Measurements from ENCODE around the gene RIMOC1. TPM values are rescaled to one million over a fixed set of nuclear protein-coding genes. Genes with fewer than 3 reads are reported as not detected.

The RIMOC1 gene
- polyA plus RNA-seq, 1 donor from 2014 or later = 18.5 TPM

DNA sequence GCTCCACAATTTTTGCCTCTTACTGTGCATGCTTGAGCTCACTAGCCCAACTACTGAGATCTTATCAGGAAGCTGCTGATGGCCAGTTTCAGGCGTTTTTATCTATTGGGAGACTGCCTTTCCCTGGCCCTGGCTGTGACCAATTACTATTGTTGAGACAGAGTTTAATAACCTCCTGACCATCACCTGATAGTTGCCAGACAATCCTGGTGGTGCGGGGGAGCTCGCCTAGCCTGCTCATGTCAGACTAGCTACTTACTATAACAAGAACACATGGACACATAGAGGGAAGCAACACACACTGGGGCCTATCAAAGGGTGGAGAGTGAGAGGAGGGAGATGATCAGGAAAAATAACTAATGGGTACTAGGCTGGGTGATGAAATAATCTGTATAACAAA is 20.9 kb upstream of the RIMOC1 start:
- no peak overlapping the region for H3K27ac ChIP-seq (ENCODE audit: low read length)
- no peak for TF ChIP-seq SMC3 (conservative IDR thresholded peaks at IDR 0.05; ENCODE audit: poor library complexity)
- no peak for TF ChIP-seq RAD21 (conservative IDR thresholded peaks at IDR 0.05)
- TF ChIP-seq, protein P1, sequence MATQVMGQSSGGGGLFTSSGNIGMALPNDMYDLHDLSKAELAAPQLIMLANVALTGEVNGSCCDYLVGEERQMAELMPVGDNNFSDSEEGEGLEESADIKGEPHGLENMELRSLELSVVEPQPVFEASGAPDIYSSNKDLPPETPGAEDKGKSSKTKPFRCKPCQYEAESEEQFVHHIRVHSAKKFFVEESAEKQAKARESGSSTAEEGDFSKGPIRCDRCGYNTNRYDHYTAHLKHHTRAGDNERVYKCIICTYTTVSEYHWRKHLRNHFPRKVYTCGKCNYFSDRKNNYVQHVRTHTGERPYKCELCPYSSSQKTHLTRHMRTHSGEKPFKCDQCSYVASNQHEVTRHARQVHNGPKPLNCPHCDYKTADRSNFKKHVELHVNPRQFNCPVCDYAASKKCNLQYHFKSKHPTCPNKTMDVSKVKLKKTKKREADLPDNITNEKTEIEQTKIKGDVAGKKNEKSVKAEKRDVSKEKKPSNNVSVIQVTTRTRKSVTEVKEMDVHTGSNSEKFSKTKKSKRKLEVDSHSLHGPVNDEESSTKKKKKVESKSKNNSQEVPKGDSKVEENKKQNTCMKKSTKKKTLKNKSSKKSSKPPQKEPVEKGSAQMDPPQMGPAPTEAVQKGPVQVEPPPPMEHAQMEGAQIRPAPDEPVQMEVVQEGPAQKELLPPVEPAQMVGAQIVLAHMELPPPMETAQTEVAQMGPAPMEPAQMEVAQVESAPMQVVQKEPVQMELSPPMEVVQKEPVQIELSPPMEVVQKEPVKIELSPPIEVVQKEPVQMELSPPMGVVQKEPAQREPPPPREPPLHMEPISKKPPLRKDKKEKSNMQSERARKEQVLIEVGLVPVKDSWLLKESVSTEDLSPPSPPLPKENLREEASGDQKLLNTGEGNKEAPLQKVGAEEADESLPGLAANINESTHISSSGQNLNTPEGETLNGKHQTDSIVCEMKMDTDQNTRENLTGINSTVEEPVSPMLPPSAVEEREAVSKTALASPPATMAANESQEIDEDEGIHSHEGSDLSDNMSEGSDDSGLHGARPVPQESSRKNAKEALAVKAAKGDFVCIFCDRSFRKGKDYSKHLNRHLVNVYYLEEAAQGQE (IDR thresholded peaks at IDR 0.05; ENCODE audit: borderline replicate concordance) = no peak
- no peak for TF ChIP-seq POLR2AphosphoS5 (IDR thresholded peaks at IDR 0.05)
- TF ChIP-seq, protein P2, sequence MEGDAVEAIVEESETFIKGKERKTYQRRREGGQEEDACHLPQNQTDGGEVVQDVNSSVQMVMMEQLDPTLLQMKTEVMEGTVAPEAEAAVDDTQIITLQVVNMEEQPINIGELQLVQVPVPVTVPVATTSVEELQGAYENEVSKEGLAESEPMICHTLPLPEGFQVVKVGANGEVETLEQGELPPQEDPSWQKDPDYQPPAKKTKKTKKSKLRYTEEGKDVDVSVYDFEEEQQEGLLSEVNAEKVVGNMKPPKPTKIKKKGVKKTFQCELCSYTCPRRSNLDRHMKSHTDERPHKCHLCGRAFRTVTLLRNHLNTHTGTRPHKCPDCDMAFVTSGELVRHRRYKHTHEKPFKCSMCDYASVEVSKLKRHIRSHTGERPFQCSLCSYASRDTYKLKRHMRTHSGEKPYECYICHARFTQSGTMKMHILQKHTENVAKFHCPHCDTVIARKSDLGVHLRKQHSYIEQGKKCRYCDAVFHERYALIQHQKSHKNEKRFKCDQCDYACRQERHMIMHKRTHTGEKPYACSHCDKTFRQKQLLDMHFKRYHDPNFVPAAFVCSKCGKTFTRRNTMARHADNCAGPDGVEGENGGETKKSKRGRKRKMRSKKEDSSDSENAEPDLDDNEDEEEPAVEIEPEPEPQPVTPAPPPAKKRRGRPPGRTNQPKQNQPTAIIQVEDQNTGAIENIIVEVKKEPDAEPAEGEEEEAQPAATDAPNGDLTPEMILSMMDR (IDR thresholded peaks at IDR 0.05; ENCODE audit: poor library complexity, severe bottlenecking) = no peak
- no peak for TF ChIP-seq EZH2 (IDR thresholded peaks at IDR 0.05; ENCODE audit: borderline replicate concordance, insufficient read depth, low read length, poor library complexity, severe bottlenecking)
- no peak for TF ChIP-seq TAF1 (IDR thresholded peaks at IDR 0.05; ENCODE audit: low read depth)
- TF ChIP-seq MXI1 (conservative IDR thresholded peaks at IDR 0.05; ENCODE audit: poor library complexity, severe bottlenecking) = no peak
- no peak for TF ChIP-seq EP300 (conservative IDR thresholded peaks at IDR 0.05; ENCODE audit: poor library complexity, severe bottlenecking)
- H3K27me3 ChIP-seq (ENCODE audit: insufficient read depth, low read depth, low read length) = no peaks in the 10 kb centered on the region
- no peaks in the 10 kb centered on the region for H4K20me1 ChIP-seq (ENCODE audit: insufficient read depth)
- H3K9me2 ChIP-seq (ENCODE audit: insufficient read depth, low read length) = no peaks in the 10 kb centered on the region
- H3K9me3 ChIP-seq (ENCODE audit: low read length) = no peaks in the 10 kb centered on the region
- no peaks in the 10 kb centered on the region for H3K79me2 ChIP-seq (replicated peaks; ENCODE audit: insufficient read depth, low read length)
- H3F3A ChIP-seq (ENCODE audit: insufficient read depth, low read length, poor library complexity, severe bottlenecking) = no peaks in the 10 kb centered on the region
- no peaks in the 10 kb centered on the region for H3K36me3 ChIP-seq (ENCODE audit: insufficient read depth, low read length)
- H3K4me2 ChIP-seq (ENCODE audit: low read length) = no peak overlapping the region
- no peak overlapping the region for H3K4me3 ChIP-seq (ENCODE audit: low read length)
- no peak overlapping the region for H2AFZ ChIP-seq (ENCODE audit: low read depth, low read length)
- no peak overlapping the region for H3K9ac ChIP-seq (ENCODE audit: low read length)

DNA sequence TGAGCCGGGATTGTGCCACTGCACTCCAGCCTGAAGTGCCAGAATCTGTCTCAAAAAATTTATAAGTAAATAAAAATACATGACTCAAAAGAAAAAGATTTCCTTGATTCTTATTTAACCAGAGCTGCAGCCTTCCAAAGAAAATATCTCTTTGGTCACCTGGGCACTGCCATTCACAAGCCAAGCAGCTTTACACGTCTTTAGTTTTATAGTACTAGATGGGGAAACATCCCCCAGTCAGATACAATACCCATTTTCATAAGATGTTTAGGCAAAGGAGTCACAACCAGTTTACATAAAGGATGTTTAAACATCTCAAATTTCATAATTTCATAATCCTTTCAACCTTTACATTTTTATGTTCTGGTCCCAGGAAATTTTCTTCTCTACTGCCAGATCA is 20.2 kb upstream of the RIMOC1 start:
- no peak overlapping the region for H3K9ac ChIP-seq (ENCODE audit: low read length)
- H2AFZ ChIP-seq (ENCODE audit: low read depth, low read length) = no peak overlapping the region
- H3K79me2 ChIP-seq (replicated peaks; ENCODE audit: insufficient read depth, low read length) = no peaks in the 10 kb centered on the region
- H3K9me3 ChIP-seq (ENCODE audit: low read length) = no peaks in the 10 kb centered on the region
- no peak overlapping the region for H3K4me3 ChIP-seq (ENCODE audit: low read length)
- H3F3A ChIP-seq (ENCODE audit: insufficient read depth, low read length, poor library complexity, severe bottlenecking) = no peaks in the 10 kb centered on the region
- no peaks in the 10 kb centered on the region for H3K27me3 ChIP-seq (ENCODE audit: insufficient read depth, low read depth, low read length)
- no peaks in the 10 kb centered on the region for H3K36me3 ChIP-seq (ENCODE audit: insufficient read depth, low read length)
- no peak overlapping the region for H3K4me2 ChIP-seq (ENCODE audit: low read length)
- no peaks in the 10 kb centered on the region for H4K20me1 ChIP-seq (ENCODE audit: insufficient read depth)
- TF ChIP-seq MXI1 (conservative IDR thresholded peaks at IDR 0.05; ENCODE audit: poor library complexity, severe bottlenecking) = no peak
- TF ChIP-seq EZH2 (IDR thresholded peaks at IDR 0.05; ENCODE audit: borderline replicate concordance, insufficient read depth, low read length, poor library complexity, severe bottlenecking) = no peak
- no peak for TF ChIP-seq EP300 (conservative IDR thresholded peaks at IDR 0.05; ENCODE audit: poor library complexity, severe bottlenecking)
- TF ChIP-seq TAF1 (IDR thresholded peaks at IDR 0.05; ENCODE audit: low read depth) = no peak
- TF ChIP-seq RAD21 (conservative IDR thresholded peaks at IDR 0.05) = no peak
- TF ChIP-seq POLR2AphosphoS5 (IDR thresholded peaks at IDR 0.05) = no peak
- TF ChIP-seq, protein P2 (IDR thresholded peaks at IDR 0.05; ENCODE audit: poor library complexity, severe bottlenecking) = no peak
- TF ChIP-seq, protein P1 (IDR thresholded peaks at IDR 0.05; ENCODE audit: borderline replicate concordance) = no peak
- no peak overlapping the region for H3K27ac ChIP-seq (ENCODE audit: low read length)
- H3K9me2 ChIP-seq (ENCODE audit: insufficient read depth, low read length) = no peaks in the 10 kb centered on the region

Data from neural cell (in vitro differentiated cells).